GM23338 (cell line): ENCODE measurements around the gene C20orf141. TPM values are rescaled to one million over a fixed set of nuclear protein-coding genes. Genes with fewer than 3 reads are reported as not detected.

ENCODE experiments used
- ATAC-seq: fragments of 200-7000 bp; cut with Tn5 transposase; 3 replicates; pipeline ENCODE4 v1.9.1; 2020
- DNase-seq: peaks from one replicate; pipeline ENCODE4 v3.0.0-alpha.2; 2015; ENCODE audit warnings: low spot score
- H2AFZ ChIP-seq: fragments of 200-600 bp; sonication (generic); 2 replicates; pipeline ENCODE4 v1.8.0; 2016; ENCODE audit warnings: antibody characterized with exemption, mild to moderate bottlenecking, moderate library complexity
- H3F3A ChIP-seq: fragments of 200-600 bp; sonication (generic); replicated peaks from 2 replicates; pipeline ENCODE4 v1.8.0; 2017; ENCODE audit warnings: antibody characterized with exemption, mixed run types, low read depth
- H3K27ac ChIP-seq: fragments of 200-600 bp; sonication (generic); 2 replicates; pipeline ENCODE4 v1.6.1; 2016; ENCODE audit warnings: low read depth
- H3K27me3 ChIP-seq: fragments of 200-600 bp; sonication (generic); 2 replicates; pipeline ENCODE4 v1.8.0; 2016; ENCODE audit warnings: mild to moderate bottlenecking, mixed run types, moderate library complexity; ENCODE audit not compliant: insufficient read depth
- H3K36me3 ChIP-seq: fragments of 200-600 bp; sonication (generic); 2 replicates; pipeline ENCODE4 v1.8.0; 2016; ENCODE audit warnings: mild to moderate bottlenecking; ENCODE audit not compliant: insufficient read depth
- H3K4me1 ChIP-seq: fragments of 200-600 bp; sonication (generic); 2 replicates; pipeline ENCODE4 v1.8.0; 2016; ENCODE audit warnings: mild to moderate bottlenecking, moderate library complexity; ENCODE audit not compliant: insufficient read depth
- H3K4me2 ChIP-seq: fragments of 200-600 bp; sonication (generic); 2 replicates; pipeline ENCODE4 v1.7.1; 2017; ENCODE audit warnings: mixed run types
- H3K4me3 ChIP-seq: fragments of 200-600 bp; sonication (generic); 2 replicates; pipeline ENCODE4 v1.6.1; 2016; ENCODE audit warnings: mixed run types
- H3K79me2 ChIP-seq: fragments of 200-600 bp; sonication (generic); replicated peaks from 2 replicates; pipeline ENCODE4 v1.8.0; 2017; ENCODE audit warnings: mild to moderate bottlenecking; ENCODE audit not compliant: insufficient read depth
- H3K9me2 ChIP-seq: fragments of 200-600 bp; sonication (generic); 2 replicates; pipeline ENCODE4 v1.8.0; 2017; ENCODE audit not compliant: insufficient read depth
- H4K20me1 ChIP-seq: fragments of 200-600 bp; sonication (generic); replicated peaks from 2 replicates; pipeline ENCODE4 v1.8.0; 2017; ENCODE audit warnings: mild to moderate bottlenecking; ENCODE audit not compliant: insufficient read depth
- H3K27ac Mint-ChIP-seq: 2 replicates; pipeline ENCODE4 v1.8.0; 2020; ENCODE audit warnings: inconsistent platforms, mild to moderate bottlenecking, moderate library complexity, mixed read lengths
- H3K27me3 Mint-ChIP-seq: 3 replicates; pipeline ENCODE4 v1.8.0; 2022; ENCODE audit warnings: low read depth, mild to moderate bottlenecking, moderate library complexity, mixed read lengths, inconsistent platforms; ENCODE audit not compliant: insufficient read depth, poor library complexity
- H3K36me3 Mint-ChIP-seq: 3 replicates; pipeline ENCODE4 v1.8.0; 2021; ENCODE audit warnings: low read depth, mild to moderate bottlenecking, inconsistent platforms, moderate library complexity, mixed read lengths
- H3K4me1 Mint-ChIP-seq: 3 replicates; pipeline ENCODE4 v1.8.0; 2020; ENCODE audit warnings: mild to moderate bottlenecking, inconsistent platforms, mixed read lengths
- H3K4me3 Mint-ChIP-seq: 3 replicates; pipeline ENCODE4 v1.8.0; 2021; ENCODE audit warnings: moderate library complexity, mild to moderate bottlenecking, inconsistent platforms, mixed read lengths
- H3K9me3 Mint-ChIP-seq: 3 replicates; pipeline ENCODE4 v1.8.0; 2020; ENCODE audit warnings: moderate library complexity, mild to moderate bottlenecking, inconsistent platforms, mixed read lengths
- CREB1 ChIP-seq: fragments of 250-450 bp; sonication (Bioruptor Pico); IDR thresholded peaks from 2 replicates; pipeline ENCODE4 v1.5.0; 2020; ENCODE audit warnings: low read depth, mild to moderate bottlenecking, moderate library complexity
- EZH2 ChIP-seq: fragments of 200-600 bp; sonication (generic); IDR thresholded peaks from one replicate; pipeline ENCODE4 v1.8.0; 2017; ENCODE audit warnings: antibody characterized with exemption, mild to moderate bottlenecking, low read depth; ENCODE audit not compliant: unreplicated experiment
- EZH2phosphoT487 ChIP-seq: fragments of 200-600 bp; sonication (generic); IDR thresholded peaks from one replicate; pipeline ENCODE4 v1.8.1; 2018; ENCODE audit warnings: antibody characterized with exemption; ENCODE audit not compliant: unreplicated experiment
- JUNB ChIP-seq: IDR thresholded peaks from one replicate; pipeline ENCODE4 v1.6.1; 2016; ENCODE audit warnings: antibody characterized with exemption; ENCODE audit not compliant: unreplicated experiment
- NANOG ChIP-seq: IDR thresholded peaks from 2 replicates; pipeline ENCODE4 v1.6.1; 2016; ENCODE audit warnings: antibody characterized with exemption, borderline replicate concordance
- POLR2AphosphoS5 ChIP-seq: IDR thresholded peaks from 2 replicates; pipeline ENCODE4 v1.6.1; 2016; ENCODE audit warnings: antibody characterized with exemption, low read depth
- STAT1 ChIP-seq: IDR thresholded peaks from one replicate; pipeline ENCODE4 v1.6.1; 2016; ENCODE audit warnings: antibody characterized with exemption; ENCODE audit not compliant: unreplicated experiment
- ZNF114 ChIP-seq: fragments of 250-450 bp; sonication (Bioruptor Pico); IDR thresholded peaks from 2 replicates; pipeline ENCODE4 v1.5.0; 2020; ENCODE audit warnings: mild to moderate bottlenecking, moderate library complexity
- polyA plus RNA-seq: library from polyadenylated mRNA; unstranded; fragments of >200 nt; fragmentation: Nextera tagmentation; extraction: Ambion mirVana; gene quantifications from 2 replicates; pipeline ENCODE4 v1.2.1, GENCODE V29; 2016
- total RNA-seq: library from RNA; depleted of rRNA; stranded (reverse); fragments of >200 nt; shearing (Covaris generic); gene quantifications from 2 replicates; pipeline ENCODE4 v1.2.3, GENCODE V29; 2014
- TF ChIP-seq, protein P1 (sequence below): IDR thresholded peaks from one replicate; pipeline ENCODE4 v1.6.1; 2018; ENCODE audit warnings: antibody characterized with exemption; ENCODE audit not compliant: unreplicated experiment
- TF ChIP-seq, protein P2 (sequence below), 2 experiments: fragments of 200-600 bp in 1 of 2; sonication (generic) in 1 of 2; conservative IDR thresholded peaks; 2 replicates each; pipeline versions ENCODE4 v1.5.1 to v1.6.1; 2016 to 2017; ENCODE audit warnings: antibody characterized with exemption in 2 of 2, low read depth in 2 of 2, mild to moderate bottlenecking in 2 of 2, moderate library complexity in 1 of 2
- TF ChIP-seq, protein P3 (sequence below): IDR thresholded peaks from 2 replicates; pipeline ENCODE4 v1.6.1; 2016; ENCODE audit warnings: antibody characterized with exemption

The C20orf141 gene
- total and polyA plus RNA-seq, 2 experiments from 2014 or later, result not detected

DNA sequence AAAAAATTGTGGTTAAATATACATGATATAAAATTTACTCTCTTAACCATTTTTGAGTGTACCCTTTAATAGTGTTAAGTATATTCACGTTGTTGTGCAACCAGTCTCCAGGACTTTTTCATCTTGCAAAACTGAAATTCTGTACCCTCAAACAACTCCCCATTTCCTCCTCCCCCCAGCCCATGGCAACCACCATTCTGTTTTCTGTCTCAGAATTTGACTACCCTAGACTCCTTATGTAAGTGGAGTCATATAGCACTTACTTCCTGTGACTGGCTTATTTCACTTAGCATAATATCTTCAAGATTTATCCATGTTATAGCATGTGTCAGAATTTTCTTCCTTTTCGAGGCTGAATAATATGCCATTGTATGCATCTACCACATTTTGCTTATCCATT, 30.8 kb downstream of the C20orf141 start:
- H4K20me1 ChIP-seq, result 0 out of 2 replicates have a peak, but pooled peaks cover 3% of the 10 kb centered on the region
- no peaks in the 10 kb centered on the region for H3K4me1 ChIP-seq
- no peak overlapping the region for H3K27ac Mint-ChIP-seq
- no peaks in the 10 kb centered on the region for H3K36me3 Mint-ChIP-seq
- DNase-seq (no peak), ATAC-seq (no peak)
- TF ChIP-seq EZH2, result no peak
- TF ChIP-seq, protein P1, sequence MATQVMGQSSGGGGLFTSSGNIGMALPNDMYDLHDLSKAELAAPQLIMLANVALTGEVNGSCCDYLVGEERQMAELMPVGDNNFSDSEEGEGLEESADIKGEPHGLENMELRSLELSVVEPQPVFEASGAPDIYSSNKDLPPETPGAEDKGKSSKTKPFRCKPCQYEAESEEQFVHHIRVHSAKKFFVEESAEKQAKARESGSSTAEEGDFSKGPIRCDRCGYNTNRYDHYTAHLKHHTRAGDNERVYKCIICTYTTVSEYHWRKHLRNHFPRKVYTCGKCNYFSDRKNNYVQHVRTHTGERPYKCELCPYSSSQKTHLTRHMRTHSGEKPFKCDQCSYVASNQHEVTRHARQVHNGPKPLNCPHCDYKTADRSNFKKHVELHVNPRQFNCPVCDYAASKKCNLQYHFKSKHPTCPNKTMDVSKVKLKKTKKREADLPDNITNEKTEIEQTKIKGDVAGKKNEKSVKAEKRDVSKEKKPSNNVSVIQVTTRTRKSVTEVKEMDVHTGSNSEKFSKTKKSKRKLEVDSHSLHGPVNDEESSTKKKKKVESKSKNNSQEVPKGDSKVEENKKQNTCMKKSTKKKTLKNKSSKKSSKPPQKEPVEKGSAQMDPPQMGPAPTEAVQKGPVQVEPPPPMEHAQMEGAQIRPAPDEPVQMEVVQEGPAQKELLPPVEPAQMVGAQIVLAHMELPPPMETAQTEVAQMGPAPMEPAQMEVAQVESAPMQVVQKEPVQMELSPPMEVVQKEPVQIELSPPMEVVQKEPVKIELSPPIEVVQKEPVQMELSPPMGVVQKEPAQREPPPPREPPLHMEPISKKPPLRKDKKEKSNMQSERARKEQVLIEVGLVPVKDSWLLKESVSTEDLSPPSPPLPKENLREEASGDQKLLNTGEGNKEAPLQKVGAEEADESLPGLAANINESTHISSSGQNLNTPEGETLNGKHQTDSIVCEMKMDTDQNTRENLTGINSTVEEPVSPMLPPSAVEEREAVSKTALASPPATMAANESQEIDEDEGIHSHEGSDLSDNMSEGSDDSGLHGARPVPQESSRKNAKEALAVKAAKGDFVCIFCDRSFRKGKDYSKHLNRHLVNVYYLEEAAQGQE, result no peak
- no peak for TF ChIP-seq STAT1
- TF ChIP-seq CREB1, result no peak
- TF ChIP-seq POLR2AphosphoS5, result no peak
- no peak for TF ChIP-seq EZH2phosphoT487
- TF ChIP-seq, protein P2, sequence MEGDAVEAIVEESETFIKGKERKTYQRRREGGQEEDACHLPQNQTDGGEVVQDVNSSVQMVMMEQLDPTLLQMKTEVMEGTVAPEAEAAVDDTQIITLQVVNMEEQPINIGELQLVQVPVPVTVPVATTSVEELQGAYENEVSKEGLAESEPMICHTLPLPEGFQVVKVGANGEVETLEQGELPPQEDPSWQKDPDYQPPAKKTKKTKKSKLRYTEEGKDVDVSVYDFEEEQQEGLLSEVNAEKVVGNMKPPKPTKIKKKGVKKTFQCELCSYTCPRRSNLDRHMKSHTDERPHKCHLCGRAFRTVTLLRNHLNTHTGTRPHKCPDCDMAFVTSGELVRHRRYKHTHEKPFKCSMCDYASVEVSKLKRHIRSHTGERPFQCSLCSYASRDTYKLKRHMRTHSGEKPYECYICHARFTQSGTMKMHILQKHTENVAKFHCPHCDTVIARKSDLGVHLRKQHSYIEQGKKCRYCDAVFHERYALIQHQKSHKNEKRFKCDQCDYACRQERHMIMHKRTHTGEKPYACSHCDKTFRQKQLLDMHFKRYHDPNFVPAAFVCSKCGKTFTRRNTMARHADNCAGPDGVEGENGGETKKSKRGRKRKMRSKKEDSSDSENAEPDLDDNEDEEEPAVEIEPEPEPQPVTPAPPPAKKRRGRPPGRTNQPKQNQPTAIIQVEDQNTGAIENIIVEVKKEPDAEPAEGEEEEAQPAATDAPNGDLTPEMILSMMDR (conservative IDR thresholded peaks at IDR 0.05; ENCODE audit: low read depth in 2 of 2), result no peak
- TF ChIP-seq, protein P3, sequence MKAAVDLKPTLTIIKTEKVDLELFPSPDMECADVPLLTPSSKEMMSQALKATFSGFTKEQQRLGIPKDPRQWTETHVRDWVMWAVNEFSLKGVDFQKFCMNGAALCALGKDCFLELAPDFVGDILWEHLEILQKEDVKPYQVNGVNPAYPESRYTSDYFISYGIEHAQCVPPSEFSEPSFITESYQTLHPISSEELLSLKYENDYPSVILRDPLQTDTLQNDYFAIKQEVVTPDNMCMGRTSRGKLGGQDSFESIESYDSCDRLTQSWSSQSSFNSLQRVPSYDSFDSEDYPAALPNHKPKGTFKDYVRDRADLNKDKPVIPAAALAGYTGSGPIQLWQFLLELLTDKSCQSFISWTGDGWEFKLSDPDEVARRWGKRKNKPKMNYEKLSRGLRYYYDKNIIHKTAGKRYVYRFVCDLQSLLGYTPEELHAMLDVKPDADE, result no peak
- H3K27me3 Mint-ChIP-seq, result peaks cover 8% of the 10 kb centered on the region
- no peak overlapping the region for H3K4me2 ChIP-seq
- no peaks in the 10 kb centered on the region for H3K36me3 ChIP-seq
- H3F3A ChIP-seq, result no peaks in the 10 kb centered on the region
- H3K27me3 ChIP-seq, result peaks cover 8% of the 10 kb centered on the region; the same call in 1 of the 2 replicates
- H3K4me1 Mint-ChIP-seq, result peaks cover 3% of the 10 kb centered on the region; the same call in 1 of the 3 replicates
- H3K4me3 Mint-ChIP-seq, result no peak overlapping the region
- H3K4me3 ChIP-seq, result no peak overlapping the region
- H3K27ac ChIP-seq, result no peak overlapping the region
- no peaks in the 10 kb centered on the region for H3K79me2 ChIP-seq
- no peak overlapping the region for H2AFZ ChIP-seq
- no peaks in the 10 kb centered on the region for H3K9me2 ChIP-seq
- H3K9me3 Mint-ChIP-seq, result no peaks in the 10 kb centered on the region; the same call in 2 of the 3 replicates

DNA sequence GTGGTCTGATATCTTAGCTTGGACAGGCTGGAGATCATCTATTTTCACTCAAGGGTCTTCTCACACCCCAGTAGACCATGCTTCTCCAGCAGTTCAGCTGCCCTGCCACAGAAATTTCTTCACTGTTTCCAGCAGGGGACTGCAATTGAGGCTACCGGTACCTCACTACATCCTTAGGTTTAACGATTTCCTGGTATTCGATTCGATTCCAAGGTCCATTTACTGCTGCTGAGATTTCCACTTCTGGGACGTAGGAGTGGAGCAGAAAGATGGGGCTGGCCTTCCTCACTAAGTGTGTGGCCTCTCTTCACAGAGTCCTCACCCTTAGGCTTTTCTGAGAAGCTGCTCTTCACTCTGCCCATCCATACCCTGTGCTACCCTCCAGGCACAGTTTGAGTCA, 31.9 kb downstream of the C20orf141 start:
- Mint-ChIP-seq H3K36me3 (no peaks in the 10 kb centered on the region), H3K4me1 (no peaks in the 10 kb centered on the region), H3K27ac (no peak overlapping the region), H3K27me3 (peaks cover 9% of the 10 kb centered on the region), H3K4me3 (no peak overlapping the region), H3K9me3 (no peaks in the 10 kb centered on the region)
- Histone ChIP-seq H3K27me3 (peaks cover 3% of the 10 kb centered on the region; the same call in 1 of the 2 replicates), H3K36me3 (no peaks in the 10 kb centered on the region), H2AFZ (no peak overlapping the region), H3F3A (no peaks in the 10 kb centered on the region), H3K4me1 (no peaks in the 10 kb centered on the region), H3K27ac (no peak overlapping the region), H3K9me2 (no peaks in the 10 kb centered on the region), H4K20me1 (0 out of 2 replicates have a peak, but pooled peaks cover 3% of the 10 kb centered on the region), H3K79me2 (no peaks in the 10 kb centered on the region), H3K4me3 (no peak overlapping the region), H3K4me2 (no peak overlapping the region)
- DNase-seq, result no peak
- ATAC-seq, result no peak
- TF ChIP-seq EZH2 (no peak), STAT1 (no peak), CREB1 (no peak), POLR2AphosphoS5 (no peak), EZH2phosphoT487 (no peak), ZNF114 (CRISPR knock-in tag) (no peak), NANOG (no peak), JUNB (no peak)
- TF ChIP-seq, protein P3, result no peak
- TF ChIP-seq, protein P2 (conservative IDR thresholded peaks at IDR 0.05; ENCODE audit: low read depth in 2 of 2), result no peak
